HUES6 (cell line): ENCODE results near the gene KRR1.
"Not testable (repeated sequence)": the region's sequence is repeated elsewhere in the genome, so short reads cannot be mapped to it uniquely, and the experiment has no call there.

Source experiments
- H3K27ac ChIP-seq: 2 replicates; pipeline ENCODE4 v1.7.0; 2013; ENCODE audit warnings: low read depth, mild to moderate bottlenecking, low read length, inconsistent platforms
- H3K27me3 ChIP-seq: 2 replicates; pipeline ENCODE4 v1.6.1; 2013; ENCODE audit warnings: low read length; ENCODE audit not compliant: control insufficient read depth, insufficient read depth
- H3K36me3 ChIP-seq: 2 replicates; pipeline ENCODE4 v1.6.1; 2013; ENCODE audit warnings: low read length; ENCODE audit not compliant: control insufficient read depth, insufficient read depth
- H3K4me1 ChIP-seq: 2 replicates; pipeline ENCODE4 v1.6.1; 2013; ENCODE audit warnings: low read length; ENCODE audit not compliant: control insufficient read depth, insufficient read depth
- H3K4me3 ChIP-seq: 2 replicates; pipeline ENCODE4 v1.5.1; 2013; ENCODE audit warnings: low read depth, low read length
- H3K9ac ChIP-seq: one replicate; pipeline ENCODE4 v1.6.1; 2013; ENCODE audit warnings: mild to moderate bottlenecking, low read length
- H3K9me3 ChIP-seq: 2 replicates; pipeline ENCODE4 v1.6.1; 2013; ENCODE audit warnings: low read depth, low read length; ENCODE audit not compliant: control insufficient read depth, insufficient read depth

KRR1 gene

DNA sequence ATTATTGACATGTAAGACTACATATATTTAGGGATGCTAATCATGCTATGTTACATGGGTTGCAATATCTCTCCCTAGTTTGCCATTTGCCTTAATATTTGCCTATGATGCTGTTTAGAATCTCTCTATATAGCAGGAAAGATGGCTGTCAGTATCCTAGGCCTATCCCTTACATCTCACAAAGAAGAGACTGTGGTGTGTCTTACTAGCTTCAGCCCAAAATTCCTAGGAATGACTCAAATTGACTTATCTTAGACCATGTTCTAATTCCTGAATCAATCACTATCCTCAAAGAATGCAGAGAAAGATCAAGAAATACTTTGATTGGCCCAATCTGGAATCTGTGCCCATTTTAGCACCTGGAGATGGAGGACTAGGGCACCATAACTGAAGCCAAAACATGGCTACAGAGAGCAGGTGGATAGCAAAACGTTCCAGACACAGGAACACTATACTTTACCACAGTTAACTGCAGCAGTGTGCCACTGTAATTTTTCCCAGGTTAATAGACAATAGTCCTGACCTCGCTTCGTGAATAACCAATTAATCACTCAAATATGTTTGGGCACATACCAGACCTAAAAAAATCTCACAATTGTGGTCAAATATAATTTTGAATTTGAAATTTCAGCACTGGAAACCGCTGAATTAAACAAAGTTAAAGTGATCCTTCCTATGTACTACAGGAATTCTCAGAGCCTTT is 63.6 kb downstream of the KRR1 start:
- H3K4me3 ChIP-seq: no peak overlapping the region
- no peaks in the 10 kb centered on the region for H3K4me1 ChIP-seq
- H3K9me3 ChIP-seq: no peaks in the 10 kb centered on the region; the same call in 1 of the 2 replicates
- H3K27ac ChIP-seq: no peak overlapping the region
- H3K36me3 ChIP-seq: no peaks in the 10 kb centered on the region
- no peak overlapping the region for H3K9ac ChIP-seq
- H3K27me3 ChIP-seq: no peaks in the 10 kb centered on the region

DNA sequence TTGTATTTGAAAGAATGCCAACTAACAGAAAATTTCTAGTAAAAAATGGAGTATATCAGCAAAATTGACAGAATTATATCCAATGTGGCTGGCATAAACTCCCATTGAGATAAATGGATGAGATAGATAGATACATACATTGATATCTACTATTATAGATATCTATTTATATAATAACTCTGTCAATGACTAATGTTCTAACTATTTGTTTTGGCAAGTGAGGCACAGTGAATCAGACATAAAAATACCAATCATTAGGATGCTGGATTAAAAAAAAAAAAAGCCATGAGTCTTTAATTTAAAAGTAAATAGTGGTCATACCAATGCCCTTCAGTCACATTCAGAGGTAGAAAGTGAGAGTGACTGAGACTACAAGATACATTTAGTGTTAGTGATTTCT is 64.6 kb downstream of the KRR1 start:
- no peak overlapping the region for H3K4me3 ChIP-seq
- no peak overlapping the region for H3K27ac ChIP-seq
- peaks cover 7% of the 10 kb centered on the region for H3K9me3 ChIP-seq
- no peaks in the 10 kb centered on the region for H3K4me1 ChIP-seq
- H3K27me3 ChIP-seq: no peaks in the 10 kb centered on the region
- no peak overlapping the region for H3K9ac ChIP-seq
- no peaks in the 10 kb centered on the region for H3K36me3 ChIP-seq

- not testable (repeated sequence) for H3K27me3 ChIP-seq, H3K4me1 ChIP-seq
Observed at GRCh38 chr12:75445137-75445507, 66.3 kb downstream of the KRR1 start.

GRCh38 chr12:75444429-75445136 is 66.8 kb downstream of the KRR1 start:
- Histone ChIP-seq H3K9ac (no peak overlapping the region), H3K27me3 (no peaks in the 10 kb centered on the region), H3K36me3 (no peaks in the 10 kb centered on the region), H3K27ac (no peak overlapping the region), H3K9me3 (peaks cover 20% of the 10 kb centered on the region), H3K4me3 (no peak overlapping the region), H3K4me1 (no peaks in the 10 kb centered on the region)

More at GRCh38 chr12:75445137-75445507, 66.3 kb downstream of the KRR1 start:
- not testable (repeated sequence) for H3K4me3 ChIP-seq, H3K36me3 ChIP-seq, H3K27ac ChIP-seq, H3K9ac ChIP-seq
- peaks cover 19% of the 10 kb centered on the region for H3K9me3 ChIP-seq

DNA sequence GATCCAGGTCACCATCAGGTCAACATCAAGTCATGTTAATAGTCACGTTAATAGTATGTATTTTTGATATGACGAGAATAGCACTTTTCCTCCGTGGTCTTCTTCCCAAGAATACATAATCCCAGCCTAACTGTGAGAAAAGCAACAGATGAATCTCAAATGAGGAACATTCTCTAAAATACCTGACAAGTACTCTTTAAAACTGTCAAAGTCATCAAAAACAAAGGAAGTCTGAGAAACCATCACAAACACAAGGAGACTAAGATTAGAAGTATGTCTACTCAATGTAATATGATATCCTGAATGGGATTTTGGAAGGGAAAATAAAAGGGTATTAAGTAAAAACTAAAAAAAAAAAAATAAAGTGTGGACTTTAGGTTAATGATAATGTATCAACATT is 67.7 kb downstream of the KRR1 start:
- peaks cover 24% of the 10 kb centered on the region for H3K9me3 ChIP-seq
- H3K4me1 ChIP-seq: no peaks in the 10 kb centered on the region
- no peak overlapping the region for H3K27ac ChIP-seq
- no peak overlapping the region for H3K9ac ChIP-seq
- H3K27me3 ChIP-seq: no peaks in the 10 kb centered on the region
- H3K4me3 ChIP-seq: no peak overlapping the region
- no peaks in the 10 kb centered on the region for H3K36me3 ChIP-seq

GRCh38 chr12:75442454-75442853 is 69.0 kb downstream of the KRR1 start:
- not testable (repeated sequence) for H3K27me3 ChIP-seq, H3K27ac ChIP-seq, H3K9ac ChIP-seq, H3K4me3 ChIP-seq, H3K4me1 ChIP-seq, H3K36me3 ChIP-seq
- peaks cover 27% of the 10 kb centered on the region for H3K9me3 ChIP-seq

DNA sequence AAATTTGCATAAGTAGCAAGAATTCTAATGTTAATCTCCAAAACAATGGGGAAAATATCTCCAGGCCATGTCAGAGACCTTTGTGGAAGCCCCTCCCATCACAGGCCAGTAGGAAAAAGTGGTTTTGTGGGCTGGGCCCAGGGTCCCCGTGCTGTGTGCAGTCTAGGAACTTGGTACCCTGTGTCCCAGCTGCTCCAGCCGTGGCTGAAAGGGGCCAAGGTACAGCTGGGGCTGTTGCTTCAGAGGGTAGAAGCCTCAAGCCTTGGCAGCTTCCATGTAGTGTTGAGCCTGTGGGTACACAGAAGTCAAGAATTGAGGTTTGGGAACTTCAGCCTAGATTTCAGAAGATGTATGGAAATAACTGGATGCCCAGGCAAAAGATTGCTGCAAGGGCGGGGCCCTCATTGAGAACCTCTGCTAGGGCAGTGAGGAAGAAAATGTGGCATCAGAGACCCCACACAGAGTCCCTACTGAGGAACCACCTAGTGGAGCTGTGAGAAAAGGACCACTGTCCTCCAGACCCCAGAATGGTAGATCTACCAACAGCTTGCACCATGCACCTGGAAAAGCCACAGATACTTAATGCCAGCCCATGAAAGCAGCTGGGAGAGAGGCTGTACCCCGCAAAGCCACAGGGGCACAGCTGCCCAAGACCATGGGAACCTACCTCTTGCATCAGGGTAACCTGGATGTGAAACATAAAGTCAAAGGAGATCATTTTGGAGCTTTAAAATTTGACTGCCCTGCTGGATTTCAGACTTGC is 69.5 kb downstream of the KRR1 start:
- not testable (repeated sequence) for H3K4me3 ChIP-seq, H3K4me1 ChIP-seq, H3K9ac ChIP-seq, H3K27ac ChIP-seq, H3K36me3 ChIP-seq, H3K27me3 ChIP-seq
- H3K9me3 ChIP-seq: peaks cover 27% of the 10 kb centered on the region
